CD14-positive monocyte (primary cell): ENCODE measurements around the gene IRF2BP2. TPM values are rescaled to one million over a fixed set of nuclear protein-coding genes. Genes with fewer than 3 reads are reported as not detected.

Experiments used
- DNase-seq, 3 donors: peaks; one replicate each; pipeline ENCODE4 v3.0.0-alpha.2; 2011 to 2022
- H2AFZ ChIP-seq: 2 replicates; pipeline ENCODE4 v1.6.0; 2012; ENCODE audit warnings: mild to moderate bottlenecking, low read depth, low read length, inconsistent platforms; ENCODE audit not compliant: insufficient read depth, poor library complexity, severe bottlenecking
- H3K27ac ChIP-seq, 2 donors: 1 replicate in 1 of 2; 2 replicates in 1 of 2; pipeline ENCODE4 v1.5.1; 2012 to 2013; ENCODE audit warnings: low read length in 2 of 2, control low read depth in 1 of 2, inconsistent platforms in 1 of 2, low read depth in 1 of 2, mild to moderate bottlenecking in 1 of 2
- H3K27me3 ChIP-seq, 2 donors: one replicate each; pipeline versions ENCODE4 v1.6.0 to v1.6.1; 2011 to 2013; ENCODE audit warnings: low read length in 2 of 2; ENCODE audit not compliant: control insufficient read depth in 2 of 2, insufficient read depth in 2 of 2
- H3K36me3 ChIP-seq, 2 donors: replicated peaks in 1 of 2; 1 replicate in 1 of 2; 2 replicates in 1 of 2; pipeline versions ENCODE4 v1.5.1 to v1.6.1; 2012 to 2013; ENCODE audit warnings: low read length in 2 of 2, control low read depth in 1 of 2, inconsistent platforms in 1 of 2, mild to moderate bottlenecking in 1 of 2; ENCODE audit not compliant: insufficient read depth in 2 of 2, control insufficient read depth in 1 of 2
- H3K4me1 ChIP-seq, 2 donors: 1 replicate in 1 of 2; 2 replicates in 1 of 2; pipeline versions ENCODE4 v1.5.1 to v1.6.1; 2012 to 2013; ENCODE audit warnings: low read length in 2 of 2, control low read depth in 1 of 2, inconsistent platforms in 1 of 2, mild to moderate bottlenecking in 1 of 2, moderate library complexity in 1 of 2; ENCODE audit not compliant: insufficient read depth in 2 of 2, control insufficient read depth in 1 of 2
- H3K4me2 ChIP-seq: replicated peaks from 2 replicates; pipeline ENCODE3; 2012; ENCODE audit warnings: low read length, moderate library complexity, mild to moderate bottlenecking; ENCODE audit not compliant: poor library complexity, severe bottlenecking; ENCODE audit errors: extremely low read depth
- H3K4me3 ChIP-seq, 3 experiments: fragments of 200-600 bp in 1 of 3; sonication (generic) in 1 of 3; replicated peaks in 1 of 3; 1 replicate in 2 of 3; 2 replicates in 1 of 3; pipeline ENCODE4 v1.5.1; 2011 to 2013; ENCODE audit warnings: low read length in 3 of 3, mild to moderate bottlenecking in 3 of 3, control low read depth in 2 of 3, low read depth in 2 of 3, inconsistent platforms in 1 of 3, moderate library complexity in 1 of 3
- H3K79me2 ChIP-seq: 2 replicates; pipeline ENCODE4 v1.6.0; 2012; ENCODE audit warnings: mild to moderate bottlenecking, control low read depth, inconsistent platforms, low read length, moderate library complexity; ENCODE audit not compliant: insufficient read depth
- H3K9ac ChIP-seq: 2 replicates; pipeline ENCODE4 v1.6.0; 2017; ENCODE audit warnings: low read length, mild to moderate bottlenecking; ENCODE audit not compliant: insufficient read depth, poor library complexity, severe bottlenecking
- H3K9me3 ChIP-seq, 2 donors: replicated peaks in 1 of 2; 1 replicate in 1 of 2; 2 replicates in 1 of 2; pipeline versions ENCODE4 v1.5.1 to v1.6.1; 2012 to 2013; ENCODE audit warnings: low read length in 2 of 2, control low read depth in 1 of 2; ENCODE audit not compliant: control insufficient read depth in 1 of 2, insufficient read depth in 1 of 2
- H4K20me1 ChIP-seq: 2 replicates; pipeline ENCODE4 v1.6.0; 2012; ENCODE audit warnings: mild to moderate bottlenecking, low read length, control low read depth, moderate library complexity; ENCODE audit not compliant: insufficient read depth
- H3K27ac Mint-ChIP-seq, 7 donors: one replicate each; pipeline ENCODE4 v1.8.0; 2020; ENCODE audit warnings: mild to moderate bottlenecking in 7 of 7, mixed read lengths in 7 of 7, moderate library complexity in 6 of 7, inconsistent platforms in 2 of 7
- H3K27me3 Mint-ChIP-seq, 3 donors: one replicate each; pipeline ENCODE4 v1.8.0; 2021 to 2022; ENCODE audit warnings: low read depth in 3 of 3, mild to moderate bottlenecking in 3 of 3, mixed read lengths in 3 of 3, moderate library complexity in 3 of 3, inconsistent platforms in 1 of 3
- H3K36me3 Mint-ChIP-seq, 2 donors: one replicate each; pipeline ENCODE4 v1.8.0; 2020; ENCODE audit warnings: mixed read lengths in 2 of 2, inconsistent platforms in 1 of 2, mild to moderate bottlenecking in 1 of 2
- H3K4me1 Mint-ChIP-seq: one replicate; pipeline ENCODE4 v1.8.0; 2020; ENCODE audit warnings: mild to moderate bottlenecking, mixed read lengths
- H3K4me3 Mint-ChIP-seq, 2 donors: one replicate each; pipeline ENCODE4 v1.8.0; 2020; ENCODE audit warnings: mild to moderate bottlenecking in 2 of 2, mixed read lengths in 2 of 2, moderate library complexity in 1 of 2
- H3K9me3 Mint-ChIP-seq, 7 donors: one replicate each; pipeline ENCODE4 v1.8.0; 2020 to 2022; ENCODE audit warnings: mixed read lengths in 7 of 7, mild to moderate bottlenecking in 6 of 7, moderate library complexity in 6 of 7, inconsistent platforms in 2 of 7
- CTCF ChIP-seq: fragments of 200-600 bp; IDR thresholded peaks from one replicate; pipeline ENCODE4 v1.8.0; 2022; ENCODE audit warnings: antibody characterized with exemption, mild to moderate bottlenecking
- WGBS: methylation state at CpG from one replicate; pipeline ENCODE4 v1.1.5; 2013; ENCODE audit warnings: missing lambda C conversion rate; ENCODE audit not compliant: insufficient coverage; 5-methylcytosine and 5-hydroxymethylcytosine counted together
- intact Hi-C, 2 donors: fragments of 100-400 bp; cut with micrococcal nuclease; formaldehyde crosslinking; loops; one replicate each; pipeline versions ENCODE4 v1.15.0 to v1.15.1; 2023
- polyA plus RNA-seq, 3 donors: library from polyadenylated mRNA; depleted of rRNA in 1 of 3; unstranded in 2 of 3; stranded (reverse) in 1 of 3; fragments of 300-500 nt in 2 of 3; fragments of >200 nt in 1 of 3; fragmentation: Illumina TruSeq in 2 of 3; gene quantifications; 1 replicate in 2 of 3; 2 replicates in 1 of 3; pipeline ENCODE4 v1.2.3, GENCODE V29; 2012 to 2021

The IRF2BP2 gene
- polyA plus RNA-seq, 3 donors = 22.4 to 656 (median 22.6) TPM

DNA sequence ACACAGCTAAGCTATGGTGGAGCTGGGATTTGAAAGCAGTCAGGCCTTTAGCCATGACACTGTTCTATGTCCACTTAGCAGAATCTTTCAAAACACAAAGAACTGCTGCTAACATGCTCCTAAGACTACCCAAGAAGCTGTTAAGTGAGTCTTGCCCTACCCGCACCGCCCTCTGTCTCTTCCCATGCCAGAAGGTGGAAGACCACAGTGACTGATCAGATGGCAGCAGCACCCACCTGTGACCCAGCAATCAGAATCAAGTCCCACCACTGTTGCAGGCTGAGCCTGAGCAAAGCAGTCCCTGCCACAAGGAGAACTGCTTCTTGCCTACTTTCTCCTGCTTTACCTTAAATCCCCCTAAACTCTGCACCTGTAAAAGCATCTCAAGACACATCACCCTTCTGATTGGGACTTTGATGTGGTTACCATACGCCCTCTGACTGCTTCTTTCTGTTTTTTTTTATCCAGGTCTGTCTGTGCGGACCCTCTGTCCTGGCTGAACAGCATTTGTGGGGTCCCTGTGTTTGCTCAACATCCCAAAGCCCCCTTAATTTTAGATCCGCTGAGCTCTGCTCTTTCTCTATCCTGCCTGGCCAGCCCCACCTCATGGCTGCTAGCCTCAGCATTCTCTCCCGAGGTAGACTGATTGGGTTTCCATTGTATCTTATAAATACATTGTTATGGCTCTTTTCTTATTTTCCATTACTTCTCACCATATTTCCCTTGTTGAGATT lies 16.0 kb downstream of the IRF2BP2 start:
- Histone ChIP-seq H3K36me3 (no peaks in the 10 kb centered on the region), H3K9me3 (no peaks in the 10 kb centered on the region), H3K4me1 (peaks cover 7 to 10% of the 10 kb centered on the region in 2 donors), H2AFZ (no peak overlapping the region), H3K27ac (no peak overlapping the region), H3K79me2 (peaks cover 5% of the 10 kb centered on the region), H4K20me1 (no peaks in the 10 kb centered on the region), H3K9ac (no peak overlapping the region), H3K4me3 (no peak overlapping the region), H3K4me2 (no peak overlapping the region), H3K27me3 (no peaks in the 10 kb centered on the region)
- peak overlapping the region in 2 of 7 donors; percentile 9 to 75 for H3K27ac Mint-ChIP-seq
- H3K27me3 Mint-ChIP-seq = peaks cover 0 to 3% (median 2%) of the 10 kb centered on the region in 3 donors
- peaks cover 0 to 11% (median 5%) of the 10 kb centered on the region in 7 donors for H3K9me3 Mint-ChIP-seq
- TF ChIP-seq CTCF = no peak
- no peak overlapping the region for H3K4me3 Mint-ChIP-seq
- no peak for DNase-seq
- intact Hi-C loops = loop anchor here (5.0 to 10.0 kb wide), 2 partner anchors 49 to 97 kb away; no protein-coding TSS in a partner anchor
- H3K36me3 Mint-ChIP-seq = peaks cover 0 to 6% of the 10 kb centered on the region in 2 donors
- H3K4me1 Mint-ChIP-seq = peaks cover 17% of the 10 kb centered on the region
- 100% methylated on average over 4 of the region's 6 CpGs for WGBS

DNA sequence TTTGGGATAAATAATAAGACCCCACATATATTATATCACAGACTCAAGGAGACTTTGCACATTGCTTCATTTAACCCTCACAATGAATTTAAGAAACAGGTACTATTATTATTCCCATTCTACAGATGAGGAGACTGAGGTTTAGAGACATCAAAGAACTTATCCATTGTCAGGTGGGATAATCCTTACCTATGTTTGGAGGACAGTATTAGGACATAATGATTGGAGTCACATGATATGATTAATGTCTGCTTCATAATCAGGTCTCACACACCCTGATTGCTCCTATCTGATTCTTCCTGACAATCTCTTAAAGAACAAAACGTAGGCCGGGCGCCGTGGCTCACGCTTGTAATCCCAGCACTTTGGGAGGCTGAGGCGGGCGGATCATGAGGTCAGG lies 16.9 kb downstream of the IRF2BP2 start:
- peaks cover 0 to 6% of the 10 kb centered on the region in 2 donors for H3K36me3 Mint-ChIP-seq
- no peaks in the 10 kb centered on the region for H3K36me3 ChIP-seq
- DNase-seq = no peak
- H3K9me3 Mint-ChIP-seq = peaks cover 0 to 11% (median 5%) of the 10 kb centered on the region in 7 donors
- no peak overlapping the region for H3K27ac ChIP-seq
- WGBS = no CpG with 5 or more reads among the region's 7 CpGs
- H3K27me3 Mint-ChIP-seq = peaks cover 0 to 3% (median 2%) of the 10 kb centered on the region in 3 donors
- no peak for TF ChIP-seq CTCF
- no peak overlapping the region for H3K4me3 ChIP-seq
- H3K27ac Mint-ChIP-seq = no peak overlapping the region
- H3K27me3 ChIP-seq = no peaks in the 10 kb centered on the region
- intact Hi-C loops = loop anchor here (5.0 to 10.0 kb wide), 2 partner anchors 48 to 96 kb away; no protein-coding TSS in a partner anchor
- no peak overlapping the region for H3K4me3 Mint-ChIP-seq
- H2AFZ ChIP-seq = no peak overlapping the region
- H3K4me1 ChIP-seq = peaks cover 0 to 2% of the 10 kb centered on the region in 2 donors
- H4K20me1 ChIP-seq = no peaks in the 10 kb centered on the region
- no peaks in the 10 kb centered on the region for H3K79me2 ChIP-seq
- peaks cover 10% of the 10 kb centered on the region for H3K4me1 Mint-ChIP-seq
- H3K4me2 ChIP-seq = no peak overlapping the region
- no peak overlapping the region for H3K9ac ChIP-seq
- no peaks in the 10 kb centered on the region for H3K9me3 ChIP-seq
